Endothelial cell of umbilical vein (primary cell): ENCODE results near the gene BICD2. TPM values are rescaled to one million over a fixed set of nuclear protein-coding genes. Genes with fewer than 3 reads are reported as not detected.

Source experiments
- BruUV-seq: library from RNA; stranded (reverse); fragments of 400-500 nt; replicated peaks from 2 replicates; lab custom pipeline; 2021; lab: Mats Ljungman, UMichigan
- CTCF ChIA-PET: fragments of 300-600, 350-600 bp; sonication (Branson Sonifier 250); formaldehyde crosslinking; loops from one replicate; lab custom pipeline; 2021; ENCODE audit warnings: antibody characterized with exemption, inconsistent platforms; lab: Charles Lee
- POLR2A ChIA-PET: fragments of 300-600, 350-600 bp; sonication (Branson Sonifier 250); formaldehyde crosslinking; loops from one replicate; lab custom pipeline; 2021; ENCODE audit warnings: antibody characterized with exemption, inconsistent platforms; lab: Charles Lee
- DNase-seq: peaks from one replicate; pipeline ENCODE4 v3.0.0-alpha.2; 2011; ENCODE audit warnings: low read depth, low spot score
- FAIRE-seq: peaks from 2 replicates; lab custom pipeline; 2011; peaks lifted over from hg19 to GRCh38; lab: Jason Lieb, UNC
- H2AFZ ChIP-seq: 2 replicates; pipeline ENCODE4 v1.6.0; 2012; ENCODE audit warnings: low read depth, low read length, control low read depth, inconsistent platforms
- H3K27ac ChIP-seq: 2 replicates; pipeline ENCODE4 v1.5.1; 2011; ENCODE audit warnings: low read depth, mild to moderate bottlenecking, control low read depth, low read length, moderate library complexity; ENCODE audit not compliant: insufficient read depth
- H3K27me3 ChIP-seq, 2 experiments: 2 replicates each; pipeline versions ENCODE4 v1.6.0 to v1.6.1; 2011; ENCODE audit warnings: low read length in 2 of 2, mixed read lengths in 1 of 2; ENCODE audit not compliant: control insufficient read depth in 2 of 2, insufficient read depth in 2 of 2
- H3K36me3 ChIP-seq, 2 experiments: 2 replicates in 1 of 2; 3 replicates in 1 of 2; pipeline ENCODE4 v1.5.1; 2011; ENCODE audit warnings: low read length in 2 of 2, mild to moderate bottlenecking in 1 of 2, moderate library complexity in 1 of 2; ENCODE audit not compliant: control insufficient read depth in 2 of 2, insufficient read depth in 2 of 2; ENCODE audit errors: extremely low read depth in 1 of 2
- H3K4me1 ChIP-seq: 3 replicates; pipeline ENCODE4 v1.5.1; 2011; ENCODE audit warnings: mild to moderate bottlenecking, low read length; ENCODE audit not compliant: control insufficient read depth, insufficient read depth; ENCODE audit errors: extremely low read depth
- H3K4me2 ChIP-seq: 2 replicates; pipeline ENCODE4 v1.6.1; 2011; ENCODE audit warnings: low read length, control low read depth, mixed read lengths; ENCODE audit not compliant: insufficient read depth
- H3K4me3 ChIP-seq, 3 experiments: fragments of 200-600 bp in 1 of 3; sonication (generic), shearing (Covaris generic) in 1 of 3; replicated peaks in 1 of 3; 2 replicates each; pipeline ENCODE4 v1.5.1; 2011 to 2016; ENCODE audit warnings: control low read depth in 3 of 3, low read length in 3 of 3, mild to moderate bottlenecking in 2 of 3, inconsistent platforms in 1 of 3, low read depth in 1 of 3, moderate library complexity in 1 of 3; ENCODE audit not compliant: insufficient read depth in 1 of 3
- H3K79me2 ChIP-seq: 2 replicates; pipeline ENCODE4 v1.6.0; 2012; ENCODE audit warnings: low read length, inconsistent platforms; ENCODE audit not compliant: control insufficient read depth, insufficient read depth
- H3K9ac ChIP-seq: replicated peaks from 2 replicates; pipeline ENCODE3; 2011; ENCODE audit warnings: low read length, control low read depth; ENCODE audit not compliant: insufficient read depth; ENCODE audit errors: extremely low read depth
- H3K9me1 ChIP-seq: replicated peaks from 3 replicates; pipeline ENCODE4 v1.6.0; 2011; ENCODE audit warnings: mild to moderate bottlenecking, low read length; ENCODE audit not compliant: control insufficient read depth, insufficient read depth; ENCODE audit errors: extremely low read depth
- H3K9me3 ChIP-seq: replicated peaks from 2 replicates; pipeline ENCODE4 v1.5.1; 2012; ENCODE audit warnings: low read length, inconsistent platforms; ENCODE audit not compliant: control insufficient read depth, insufficient read depth
- H4K20me1 ChIP-seq: replicated peaks from 2 replicates; pipeline ENCODE3; 2011; ENCODE audit warnings: mild to moderate bottlenecking, low read length; ENCODE audit not compliant: control insufficient read depth, insufficient read depth; ENCODE audit errors: extremely low read depth
- EZH2 ChIP-seq: IDR thresholded peaks from 2 replicates; pipeline ENCODE4 v1.6.1; 2012; ENCODE audit warnings: borderline replicate concordance, low read depth, mild to moderate bottlenecking, moderate library complexity, low read length, inconsistent platforms; ENCODE audit not compliant: severe bottlenecking
- JUN ChIP-seq: IDR thresholded peaks from 2 replicates; pipeline ENCODE4 v1.6.1; 2011; ENCODE audit warnings: borderline replicate concordance, low read depth; ENCODE audit not compliant: insufficient read length, insufficient read depth
- MYC ChIP-seq: IDR thresholded peaks from one replicate; pipeline ENCODE4 v1.6.1; 2011; ENCODE audit warnings: mild to moderate bottlenecking, low read depth, low read length
- POLR2A ChIP-seq: IDR thresholded peaks from 2 replicates; pipeline ENCODE4 v1.6.1; 2012; ENCODE audit warnings: low read depth, mild to moderate bottlenecking, control low read depth, low read length
- POLR2AphosphoS5 ChIP-seq: IDR thresholded peaks from 2 replicates; pipeline ENCODE4 v1.6.1; 2012; ENCODE audit warnings: low read depth, mild to moderate bottlenecking, control low read depth, low read length, moderate library complexity; ENCODE audit not compliant: insufficient read depth
- dilution Hi-C: fragments of 300-500 bp; cut with MboI; formaldehyde crosslinking; loops from one replicate; pipeline ENCODE4 v1.15.0; 2019; ENCODE audit warnings: low sequenced_read_pairs; ENCODE audit not compliant: extremely low pct_ligation_motif_present
- intact Hi-C: fragments of 100-400 bp; cut with micrococcal nuclease; formaldehyde crosslinking; loops from one replicate; pipeline ENCODE4 v1.10.0; 2022
- polyA plus RNA-seq, 4 experiments: library from polyadenylated mRNA; depleted of rRNA in 3 of 4; stranded (reverse) in 3 of 4; unstranded in 1 of 4; fragments of >200 nt; gene quantifications; 2 replicates each; pipeline versions ENCODE4 v1.2.1 to v1.2.3, GENCODE V29; 2011 to 2012; ENCODE audit warnings: missing spikeins in 1 of 4
- total RNA-seq: library from RNA; stranded (reverse); gene quantifications from 2 replicates; pipeline ENCODE4 v1.2.3, GENCODE V29; 2021
- TF ChIP-seq, protein P1 (sequence below), 2 donors: IDR thresholded peaks; 1 replicate in 1 of 2; 2 replicates in 1 of 2; pipeline ENCODE4 v1.5.1; 2011; ENCODE audit warnings: low read length in 2 of 2, mild to moderate bottlenecking in 2 of 2, moderate library complexity in 2 of 2, control low read depth in 1 of 2, inconsistent platforms in 1 of 2, low read depth in 1 of 2; ENCODE audit not compliant: insufficient read depth in 1 of 2; ENCODE audit errors: extremely low read depth in 1 of 2
- TF ChIP-seq, protein P2 (sequence below): IDR thresholded peaks from 2 replicates; pipeline ENCODE4 v1.6.1; 2011; ENCODE audit not compliant: insufficient read depth, insufficient read length

The BICD2 gene
- total and polyA plus RNA-seq, 2 donors (not counting 3 experiments of a cell fraction or from before 2014, with no cell fraction given) = 14.3 to 39.3 TPM

DNA sequence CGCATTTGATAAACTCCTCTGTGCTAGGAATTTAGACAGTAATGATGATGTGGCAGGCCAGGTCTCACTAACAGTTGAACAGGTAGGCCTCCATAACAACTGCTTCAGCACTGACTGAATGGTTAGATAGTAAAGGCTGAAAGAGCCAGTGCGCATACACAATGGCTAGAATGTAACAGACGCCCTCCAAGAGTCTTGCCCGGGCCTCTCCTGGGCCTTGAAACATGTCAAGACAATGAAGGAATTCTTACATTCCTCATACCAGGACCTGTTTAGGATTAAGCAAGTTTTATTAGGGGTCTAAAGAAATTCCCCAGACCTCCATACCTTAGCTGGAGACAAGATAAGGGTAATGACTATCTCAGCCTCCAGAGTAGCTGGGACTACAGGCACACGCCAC, 6.7 kb upstream of the BICD2 start:
- no peaks in the 10 kb centered on the region for H3K4me1 ChIP-seq
- H3K4me2 ChIP-seq = no peak overlapping the region
- no peak overlapping the region for H3K4me3 ChIP-seq
- no peak for DNase-seq
- FAIRE-seq = no peak
- H3K9me1 ChIP-seq = no peaks in the 10 kb centered on the region
- dilution Hi-C loops (no loop called here), intact Hi-C loops (no loop called here)
- no peaks in the 10 kb centered on the region for H3K79me2 ChIP-seq
- CTCF ChIA-PET = interaction anchor here (1.2 to 1.3 kb wide), 3 partner anchors 20 to 54 kb away, joined by 3 to 5 read pairs (median 5); no protein-coding TSS in a partner anchor
- no peak overlapping the region for H3K27ac ChIP-seq
- no peaks in the 10 kb centered on the region for H4K20me1 ChIP-seq
- H3K9me3 ChIP-seq = no peaks in the 10 kb centered on the region
- peaks cover 0 to 3% of the 10 kb centered on the region in 2 experiments for H3K27me3 ChIP-seq
- H2AFZ ChIP-seq = no peak overlapping the region
- BruUV-seq = no TSS peak
- no peak overlapping the region for H3K9ac ChIP-seq
- POLR2A ChIA-PET = no interaction called here
- TF ChIP-seq JUN = no peak
- TF ChIP-seq, protein P1, sequence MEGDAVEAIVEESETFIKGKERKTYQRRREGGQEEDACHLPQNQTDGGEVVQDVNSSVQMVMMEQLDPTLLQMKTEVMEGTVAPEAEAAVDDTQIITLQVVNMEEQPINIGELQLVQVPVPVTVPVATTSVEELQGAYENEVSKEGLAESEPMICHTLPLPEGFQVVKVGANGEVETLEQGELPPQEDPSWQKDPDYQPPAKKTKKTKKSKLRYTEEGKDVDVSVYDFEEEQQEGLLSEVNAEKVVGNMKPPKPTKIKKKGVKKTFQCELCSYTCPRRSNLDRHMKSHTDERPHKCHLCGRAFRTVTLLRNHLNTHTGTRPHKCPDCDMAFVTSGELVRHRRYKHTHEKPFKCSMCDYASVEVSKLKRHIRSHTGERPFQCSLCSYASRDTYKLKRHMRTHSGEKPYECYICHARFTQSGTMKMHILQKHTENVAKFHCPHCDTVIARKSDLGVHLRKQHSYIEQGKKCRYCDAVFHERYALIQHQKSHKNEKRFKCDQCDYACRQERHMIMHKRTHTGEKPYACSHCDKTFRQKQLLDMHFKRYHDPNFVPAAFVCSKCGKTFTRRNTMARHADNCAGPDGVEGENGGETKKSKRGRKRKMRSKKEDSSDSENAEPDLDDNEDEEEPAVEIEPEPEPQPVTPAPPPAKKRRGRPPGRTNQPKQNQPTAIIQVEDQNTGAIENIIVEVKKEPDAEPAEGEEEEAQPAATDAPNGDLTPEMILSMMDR (IDR thresholded peaks at IDR 0.05; ENCODE audit: extremely low read depth in 1 of 2, insufficient read depth in 1 of 2, low read depth in 1 of 2, low read length in 2 of 2) = no peak
- no peak for TF ChIP-seq POLR2AphosphoS5
- TF ChIP-seq POLR2A = no peak
- TF ChIP-seq, protein P2, sequence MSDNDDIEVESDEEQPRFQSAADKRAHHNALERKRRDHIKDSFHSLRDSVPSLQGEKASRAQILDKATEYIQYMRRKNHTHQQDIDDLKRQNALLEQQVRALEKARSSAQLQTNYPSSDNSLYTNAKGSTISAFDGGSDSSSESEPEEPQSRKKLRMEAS = no peak
- TF ChIP-seq MYC = no peak
- no peak for TF ChIP-seq EZH2
- H3K36me3 ChIP-seq = no peaks in the 10 kb centered on the region
